MM.1S (cell line): ENCODE results near the gene LITAFD.

Source experiments
- DNase-seq: peaks from one replicate; pipeline ENCODE4 v3.0.0-alpha.2; 2015
- H2AFZ ChIP-seq: fragments of 300-600 bp; sonication (generic); 2 replicates; pipeline ENCODE4 v1.6.0; 2016; ENCODE audit warnings: antibody characterized with exemption, low read length
- H3F3A ChIP-seq: fragments of 300-600 bp; sonication (generic); 2 replicates; pipeline ENCODE4 v1.6.1; 2016; ENCODE audit warnings: mild to moderate bottlenecking, antibody characterized with exemption, low read length, moderate library complexity, mixed read lengths; ENCODE audit not compliant: insufficient read depth
- H3K27ac ChIP-seq: fragments of 300-600 bp; sonication (generic); 2 replicates; pipeline ENCODE4 v1.5.1; 2016; ENCODE audit warnings: mild to moderate bottlenecking, low read length
- H3K27me3 ChIP-seq: fragments of 300-600 bp; sonication (generic); replicated peaks from 2 replicates; pipeline ENCODE4 v1.6.0; 2016; ENCODE audit warnings: low read length; ENCODE audit not compliant: insufficient read depth
- H3K36me3 ChIP-seq: fragments of 300-600 bp; sonication (generic); replicated peaks from 2 replicates; pipeline ENCODE4 v1.6.1; 2016; ENCODE audit warnings: mild to moderate bottlenecking, low read length, mixed read lengths; ENCODE audit not compliant: insufficient read depth
- H3K4me1 ChIP-seq: fragments of 300-600 bp; sonication (generic); 2 replicates; pipeline ENCODE4 v1.6.1; 2016; ENCODE audit warnings: low read length, mixed read lengths
- H3K4me2 ChIP-seq: fragments of 300-600 bp; sonication (generic); 2 replicates; pipeline ENCODE4 v1.6.0; 2016; ENCODE audit warnings: low read depth, low read length
- H3K4me3 ChIP-seq: fragments of 300-600 bp; sonication (generic); 2 replicates; pipeline ENCODE4 v1.5.1; 2016; ENCODE audit warnings: low read length, mixed read lengths
- H3K79me2 ChIP-seq: fragments of 300-600 bp; sonication (generic); 2 replicates; pipeline ENCODE4 v1.6.1; 2016; ENCODE audit warnings: mixed run types, low read length, mixed read lengths
- H3K9ac ChIP-seq: fragments of 300-600 bp; sonication (generic); 2 replicates; pipeline ENCODE4 v1.6.1; 2016; ENCODE audit warnings: low read length, mixed read lengths
- H3K9me2 ChIP-seq: fragments of 300-600 bp; sonication (generic); replicated peaks from 2 replicates; pipeline ENCODE4 v1.6.1; 2016; ENCODE audit warnings: mild to moderate bottlenecking, low read length, mixed read lengths; ENCODE audit not compliant: insufficient read depth
- H3K9me3 ChIP-seq: fragments of 300-600 bp; sonication (generic); replicated peaks from 2 replicates; pipeline ENCODE4 v1.6.1; 2016; ENCODE audit warnings: mild to moderate bottlenecking, low read length, mixed read lengths; ENCODE audit not compliant: insufficient read depth
- H4K20me1 ChIP-seq: fragments of 300-600 bp; sonication (generic); 2 replicates; pipeline ENCODE4 v1.6.1; 2016; ENCODE audit warnings: mild to moderate bottlenecking, low read length, moderate library complexity, mixed read lengths; ENCODE audit not compliant: insufficient read depth
- CTCF ChIP-seq: fragments of 300-600 bp; sonication (generic); IDR thresholded peaks from 2 replicates; pipeline ENCODE4 v1.5.1; 2016; ENCODE audit warnings: antibody characterized with exemption, low read length, mixed read lengths
- EZH2 ChIP-seq: fragments of 300-600 bp; sonication (generic); optimal IDR thresholded peaks from 2 replicates; pipeline ENCODE3; 2017; ENCODE audit warnings: low read depth, mild to moderate bottlenecking, antibody characterized with exemption, low read length, mixed read lengths
- EZH2phosphoT487 ChIP-seq: fragments of 300-600 bp; sonication (generic); IDR thresholded peaks from 2 replicates; pipeline ENCODE4 v1.6.1; 2018; ENCODE audit warnings: antibody characterized with exemption, low read length

The LITAFD gene

GRCh38 chr16:8862309-8863130 is 19.6 kb upstream of the LITAFD start:
- Histone ChIP-seq H4K20me1 (peaks cover 18% of the 10 kb centered on the region), H3K27ac (no peak overlapping the region), H3K4me3 (no peak overlapping the region), H3K79me2 (peaks cover 95% of the 10 kb centered on the region), H2AFZ (no peak overlapping the region), H3F3A (no peaks in the 10 kb centered on the region), H3K36me3 (0 out of 2 replicates have a peak, but pooled peaks cover 5% of the 10 kb centered on the region), H3K4me1 (no peaks in the 10 kb centered on the region), H3K4me2 (no peak overlapping the region), H3K9me2 (no peaks in the 10 kb centered on the region), H3K27me3 (no peaks in the 10 kb centered on the region), H3K9me3 (no peaks in the 10 kb centered on the region), H3K9ac (no peak overlapping the region)
- TF ChIP-seq CTCF (no peak), EZH2phosphoT487 (no peak), EZH2 (no peak)
- no peak for DNase-seq

GRCh38 chr16:8863594-8864424 is 18.3 kb upstream of the LITAFD start:
- H4K20me1 ChIP-seq, result peaks cover 18% of the 10 kb centered on the region
- no peaks in the 10 kb centered on the region for H3K9me2 ChIP-seq
- peaks cover 92% of the 10 kb centered on the region for H3K79me2 ChIP-seq
- H2AFZ ChIP-seq, result no peak overlapping the region
- H3K36me3 ChIP-seq, result 0 out of 2 replicates have a peak, but pooled peaks cover 2% of the 10 kb centered on the region
- no peak overlapping the region for H3K4me2 ChIP-seq
- no peak overlapping the region for H3K27ac ChIP-seq
- H3K9me3 ChIP-seq, result no peaks in the 10 kb centered on the region
- no peak overlapping the region for H3K9ac ChIP-seq
- DNase-seq, result no peak
- H3K27me3 ChIP-seq, result no peaks in the 10 kb centered on the region
- H3K4me3 ChIP-seq, result no peak overlapping the region
- no peaks in the 10 kb centered on the region for H3K4me1 ChIP-seq
- peaks cover 5% of the 10 kb centered on the region; the same call in 1 of the 2 replicates for H3F3A ChIP-seq
- TF ChIP-seq EZH2phosphoT487 (no peak), EZH2 (no peak), CTCF (no peak)

GRCh38 chr16:8864480-8865110 is 17.6 kb upstream of the LITAFD start:
- no peaks in the 10 kb centered on the region for H3K27me3 ChIP-seq
- H2AFZ ChIP-seq, result no peak overlapping the region
- H4K20me1 ChIP-seq, result peaks cover 18% of the 10 kb centered on the region
- no peak for TF ChIP-seq CTCF
- TF ChIP-seq EZH2, result no peak
- TF ChIP-seq EZH2phosphoT487, result no peak
- no peak overlapping the region for H3K27ac ChIP-seq
- H3K9me2 ChIP-seq, result no peaks in the 10 kb centered on the region
- no peak overlapping the region for H3K9ac ChIP-seq
- peaks cover 5% of the 10 kb centered on the region; the same call in 1 of the 2 replicates for H3F3A ChIP-seq
- H3K79me2 ChIP-seq, result peaks cover 84% of the 10 kb centered on the region
- no peaks in the 10 kb centered on the region; the same call in 1 of the 2 replicates for H3K4me1 ChIP-seq
- H3K4me2 ChIP-seq, result no peak overlapping the region
- 0 out of 2 replicates have a peak, but pooled peaks cover 2% of the 10 kb centered on the region for H3K36me3 ChIP-seq
- H3K4me3 ChIP-seq, result no peak overlapping the region
- DNase-seq, result no peak
- H3K9me3 ChIP-seq, result no peaks in the 10 kb centered on the region
